ENCODE data around the gene PRKACA.

The PRKACA gene

DNA sequence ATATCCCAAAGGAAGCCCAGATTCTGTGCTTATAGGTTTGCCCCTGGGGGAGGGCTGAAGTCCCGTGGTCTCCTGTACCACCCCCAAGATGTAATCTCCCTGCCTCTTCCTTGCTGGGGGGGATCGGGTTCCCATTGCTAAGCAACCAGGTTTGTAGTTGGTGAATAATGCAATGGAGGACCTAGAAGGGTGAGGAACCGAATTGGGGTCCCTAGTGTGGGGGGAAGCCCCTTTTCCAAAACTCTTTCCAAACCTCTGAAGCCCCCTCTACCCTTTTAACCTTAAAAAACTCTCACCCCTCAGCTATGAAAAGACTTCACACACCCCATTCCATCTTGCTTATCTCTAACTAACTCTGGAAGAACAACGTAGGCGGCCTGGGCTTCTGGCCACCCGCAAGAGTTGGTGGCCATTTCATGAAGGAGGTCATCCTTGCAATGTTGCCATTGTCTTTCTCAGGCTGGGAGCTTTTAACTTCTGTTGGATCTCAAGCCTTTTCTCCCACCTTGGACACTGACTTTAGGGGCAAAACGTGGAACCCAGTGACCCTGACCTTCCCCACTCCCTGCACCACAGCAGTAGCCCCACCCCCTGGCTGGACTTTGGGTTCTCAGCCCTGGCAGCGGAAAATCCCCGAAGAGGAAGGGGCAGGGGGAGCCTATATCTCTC is 56.3 kb downstream of the PRKACA start:
- DNase-seq (ENCODE audit: low read depth, low spot score) = no peak
- Histone ChIP-seq H3K9ac (ENCODE audit: insufficient read length, low read depth) (no peak overlapping the region), H3K4me1 (ENCODE audit: insufficient read depth, insufficient read length) (peaks cover 17% of the 10 kb centered on the region), H3K9me3 (ENCODE audit: insufficient read depth, low read length) (no peaks in the 10 kb centered on the region), H3K27me3 (ENCODE audit: insufficient read depth, insufficient read length) (peaks cover 5% of the 10 kb centered on the region), H3K36me3 (ENCODE audit: insufficient read depth, insufficient read length, low read length) (peaks cover 1% of the 10 kb centered on the region), H3K4me3 (ENCODE audit: insufficient read length, low read depth) (no peak overlapping the region)
- no peak for TF ChIP-seq YY1 (IDR thresholded peaks at IDR 0.05; ENCODE audit: insufficient read depth, insufficient read length)
- no peak for TF ChIP-seq SUZ12 (IDR thresholded peaks at IDR 0.05; ENCODE audit: extremely low read depth, insufficient read depth, insufficient read length)
- no peak for TF ChIP-seq ZNF274 (IDR thresholded peaks at IDR 0.05; ENCODE audit: low read depth, low read length)

DNA sequence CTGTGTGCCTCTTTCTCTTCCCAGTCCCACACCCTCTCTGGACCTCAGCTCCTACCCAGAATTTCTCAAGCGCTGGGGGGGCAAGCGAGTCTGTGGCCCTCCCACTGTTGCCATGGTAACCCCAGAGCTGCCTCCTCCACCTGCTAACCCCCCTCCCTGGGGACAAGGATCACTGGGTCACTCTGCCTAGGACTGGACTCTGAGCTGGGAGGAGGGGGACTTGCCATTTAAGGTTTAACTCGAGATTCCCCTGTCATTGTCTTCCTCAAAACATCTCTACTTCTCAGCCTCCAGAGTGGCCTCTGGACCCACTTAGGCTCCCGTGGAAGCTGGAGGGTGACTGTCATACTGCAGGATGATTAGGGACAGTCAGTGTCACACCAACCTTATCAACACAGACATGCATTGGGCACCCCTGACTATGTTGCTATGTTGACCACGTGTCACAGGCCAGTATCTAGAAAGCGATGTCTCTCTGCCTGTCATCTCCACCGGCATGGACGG is 57.9 kb downstream of the PRKACA start:
- Histone ChIP-seq H3K27me3 (ENCODE audit: insufficient read depth, insufficient read length) (peaks cover 5% of the 10 kb centered on the region), H3K9me3 (ENCODE audit: insufficient read depth, low read length) (no peaks in the 10 kb centered on the region), H3K9ac (ENCODE audit: insufficient read length, low read depth) (no peak overlapping the region), H3K36me3 (ENCODE audit: insufficient read depth, insufficient read length, low read length) (peaks cover 9% of the 10 kb centered on the region), H3K4me1 (ENCODE audit: insufficient read depth, insufficient read length) (peaks cover 25% of the 10 kb centered on the region), H3K4me3 (ENCODE audit: insufficient read length, low read depth) (no peak overlapping the region)
- no peak for DNase-seq (ENCODE audit: low read depth, low spot score)
- no peak for TF ChIP-seq SUZ12 (IDR thresholded peaks at IDR 0.05; ENCODE audit: extremely low read depth, insufficient read depth, insufficient read length)
- no peak for TF ChIP-seq YY1 (IDR thresholded peaks at IDR 0.05; ENCODE audit: insufficient read depth, insufficient read length)
- TF ChIP-seq ZNF274 (IDR thresholded peaks at IDR 0.05; ENCODE audit: low read depth, low read length) = no peak

DNA sequence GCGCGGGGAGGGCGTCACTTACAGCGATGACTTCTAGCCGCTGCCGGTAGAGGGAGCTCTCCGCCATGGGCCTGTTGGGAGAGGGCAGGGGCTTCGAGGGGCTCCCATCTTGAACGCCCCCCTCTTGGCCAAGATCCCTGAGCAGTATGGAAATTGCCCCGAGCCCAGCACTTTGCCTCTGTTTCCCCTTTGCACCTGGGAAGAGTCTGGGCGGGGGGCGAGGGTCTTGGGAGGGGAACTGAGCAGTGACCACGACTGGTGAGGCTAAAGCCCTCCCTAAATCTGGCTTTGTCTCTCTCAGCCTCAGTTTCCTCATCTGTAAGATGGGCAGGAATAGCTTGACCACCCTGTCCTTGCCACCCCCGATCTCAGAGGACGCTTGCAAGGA is 58.5 kb downstream of the PRKACA start:
- Histone ChIP-seq H3K4me1 (ENCODE audit: insufficient read depth, insufficient read length) (peaks cover 25% of the 10 kb centered on the region), H3K36me3 (ENCODE audit: insufficient read depth, insufficient read length, low read length) (peaks cover 9% of the 10 kb centered on the region), H3K4me3 (ENCODE audit: insufficient read length, low read depth) (no peak overlapping the region), H3K9me3 (ENCODE audit: insufficient read depth, low read length) (no peaks in the 10 kb centered on the region), H3K27me3 (ENCODE audit: insufficient read depth, insufficient read length) (peaks cover 5% of the 10 kb centered on the region), H3K9ac (ENCODE audit: insufficient read length, low read depth) (no peak overlapping the region)
- DNase-seq (ENCODE audit: low read depth, low spot score) = no peak
- TF ChIP-seq YY1 (IDR thresholded peaks at IDR 0.05; ENCODE audit: insufficient read depth, insufficient read length) (no peak), SUZ12 (IDR thresholded peaks at IDR 0.05; ENCODE audit: extremely low read depth, insufficient read depth, insufficient read length) (no peak), ZNF274 (IDR thresholded peaks at IDR 0.05; ENCODE audit: low read depth, low read length) (no peak)

GRCh38 chr19:14058182-14059092 is 59.1 kb downstream of the PRKACA start:
- Histone ChIP-seq H3K9ac (ENCODE audit: insufficient read length, low read depth) (peak overlapping the region; percentile 52), H3K27me3 (ENCODE audit: insufficient read depth, insufficient read length) (peaks cover 5% of the 10 kb centered on the region), H3K36me3 (ENCODE audit: insufficient read depth, insufficient read length, low read length) (peaks cover 14% of the 10 kb centered on the region), H3K4me1 (ENCODE audit: insufficient read depth, insufficient read length) (peaks cover 25% of the 10 kb centered on the region), H3K4me3 (ENCODE audit: insufficient read length, low read depth) (peak overlapping the region; percentile 59), H3K9me3 (ENCODE audit: insufficient read depth, low read length) (no peaks in the 10 kb centered on the region; the same call in 1 of the 2 replicates)
- no peak for DNase-seq (ENCODE audit: low read depth, low spot score)
- TF ChIP-seq YY1 (IDR thresholded peaks at IDR 0.05; ENCODE audit: insufficient read depth, insufficient read length) (no peak), ZNF274 (IDR thresholded peaks at IDR 0.05; ENCODE audit: low read depth, low read length) (no peak), SUZ12 (IDR thresholded peaks at IDR 0.05; ENCODE audit: extremely low read depth, insufficient read depth, insufficient read length) (no peak)

- no peak for DNase-seq (ENCODE audit: low read depth, low spot score)
- Histone ChIP-seq H3K4me3 (ENCODE audit: insufficient read length, low read depth) (peak overlapping the region; percentile 56), H3K27me3 (ENCODE audit: insufficient read depth, insufficient read length) (peaks cover 5% of the 10 kb centered on the region), H3K9ac (ENCODE audit: insufficient read length, low read depth) (peak overlapping the region; percentile 65), H3K9me3 (ENCODE audit: insufficient read depth, low read length) (peaks cover 7% of the 10 kb centered on the region; the same call in 1 of the 2 replicates), H3K4me1 (ENCODE audit: insufficient read depth, insufficient read length) (peaks cover 25% of the 10 kb centered on the region), H3K36me3 (ENCODE audit: insufficient read depth, insufficient read length, low read length) (peaks cover 29% of the 10 kb centered on the region)
- TF ChIP-seq ZNF274 (IDR thresholded peaks at IDR 0.05; ENCODE audit: low read depth, low read length) (no peak), SUZ12 (IDR thresholded peaks at IDR 0.05; ENCODE audit: extremely low read depth, insufficient read depth, insufficient read length) (no peak), YY1 (IDR thresholded peaks at IDR 0.05; ENCODE audit: insufficient read depth, insufficient read length) (no peak)
Observed at GRCh38 chr19:14056741-14057356, 60.7 kb downstream of the PRKACA start.

GRCh38 chr19:14056069-14056666 is 61.4 kb downstream of the PRKACA start:
- Histone ChIP-seq H3K4me3 (ENCODE audit: insufficient read length, low read depth) (peak overlapping the region; percentile 56), H3K9me3 (ENCODE audit: insufficient read depth, low read length) (peaks cover 7% of the 10 kb centered on the region; the same call in 1 of the 2 replicates), H3K27me3 (ENCODE audit: insufficient read depth, insufficient read length) (peaks cover 5% of the 10 kb centered on the region), H3K36me3 (ENCODE audit: insufficient read depth, insufficient read length, low read length) (peaks cover 33% of the 10 kb centered on the region), H3K4me1 (ENCODE audit: insufficient read depth, insufficient read length) (peaks cover 21% of the 10 kb centered on the region), H3K9ac (ENCODE audit: insufficient read length, low read depth) (peak overlapping the region; percentile 65)
- DNase-seq (ENCODE audit: low read depth, low spot score) = no peak
- TF ChIP-seq SUZ12 (IDR thresholded peaks at IDR 0.05; ENCODE audit: extremely low read depth, insufficient read depth, insufficient read length) (no peak), YY1 (IDR thresholded peaks at IDR 0.05; ENCODE audit: insufficient read depth, insufficient read length) (no peak), ZNF274 (IDR thresholded peaks at IDR 0.05; ENCODE audit: low read depth, low read length) (no peak)
